Neuronal stem cell (in vitro differentiated cells): ENCODE results near the gene FAM161B.
A peak's percentile ranks its signal among the peaks of the same experiment; 100 is the strongest.

ENCODE experiments used
- DNase-seq: peaks from one replicate; pipeline ENCODE4 v3.0.0-alpha.2; 2013; ENCODE audit warnings: low spot score
- H2AFZ ChIP-seq: one replicate; pipeline ENCODE4 v1.6.1; 2013; ENCODE audit warnings: mild to moderate bottlenecking, low read length, inconsistent platforms
- H2AK5ac ChIP-seq: 2 replicates; pipeline ENCODE4 v1.6.1; 2013; ENCODE audit warnings: low read depth, mild to moderate bottlenecking, inconsistent platforms, low read length, moderate library complexity, mixed read lengths
- H2BK120ac ChIP-seq: 2 replicates; pipeline ENCODE4 v1.6.1; 2013; ENCODE audit warnings: low read depth, mild to moderate bottlenecking, inconsistent platforms, low read length, moderate library complexity, mixed read lengths
- H2BK12ac ChIP-seq: one replicate; pipeline ENCODE4 v1.6.1; 2013; ENCODE audit warnings: low read length, inconsistent platforms
- H2BK15ac ChIP-seq: 2 replicates; pipeline ENCODE4 v1.6.1; 2013; ENCODE audit warnings: mild to moderate bottlenecking, low read length, inconsistent platforms, mixed read lengths
- H2BK5ac ChIP-seq: one replicate; pipeline ENCODE4 v1.6.1; 2013; ENCODE audit warnings: inconsistent platforms, mild to moderate bottlenecking, low read length, moderate library complexity
- H3K14ac ChIP-seq: one replicate; pipeline ENCODE4 v1.6.1; 2013; ENCODE audit warnings: low read length, inconsistent platforms
- H3K18ac ChIP-seq: 2 replicates; pipeline ENCODE4 v1.6.1; 2013; ENCODE audit warnings: low read length, inconsistent platforms
- H3K23ac ChIP-seq: 2 replicates; pipeline ENCODE4 v1.6.1; 2013; ENCODE audit warnings: low read depth, mild to moderate bottlenecking, mixed read lengths, low read length, inconsistent platforms; ENCODE audit not compliant: poor library complexity
- H3K27ac ChIP-seq: replicated peaks from 3 replicates; pipeline ENCODE4 v1.5.1; 2013; ENCODE audit warnings: low read length, inconsistent platforms
- H3K27me3 ChIP-seq, 3 experiments: 2 replicates each; pipeline ENCODE4 v1.6.1; 2013; ENCODE audit warnings: low read length in 3 of 3, mild to moderate bottlenecking in 2 of 3, inconsistent platforms in 1 of 3, low read depth in 1 of 3, mixed read lengths in 1 of 3, moderate library complexity in 1 of 3; ENCODE audit not compliant: control insufficient read depth in 3 of 3, insufficient read depth in 3 of 3
- H3K36me3 ChIP-seq, 2 donors: replicated peaks in 1 of 2; 2 replicates each; pipeline ENCODE4 v1.6.1; 2013; ENCODE audit warnings: low read length in 2 of 2; ENCODE audit not compliant: control insufficient read depth in 2 of 2, insufficient read depth in 2 of 2
- H3K4ac ChIP-seq: 2 replicates; pipeline ENCODE4 v1.6.1; 2013; ENCODE audit warnings: inconsistent platforms, mild to moderate bottlenecking, low read length, moderate library complexity
- H3K4me1 ChIP-seq, 2 donors: 1 replicate in 1 of 2; 2 replicates in 1 of 2; pipeline ENCODE4 v1.6.1; 2013; ENCODE audit warnings: low read length in 2 of 2, low read depth in 1 of 2; ENCODE audit not compliant: control insufficient read depth in 2 of 2, insufficient read depth in 1 of 2
- H3K4me2 ChIP-seq: one replicate; pipeline ENCODE4 v1.6.1; 2013; ENCODE audit warnings: mild to moderate bottlenecking, low read length, inconsistent platforms; ENCODE audit not compliant: insufficient read depth, poor library complexity, severe bottlenecking
- H3K4me3 ChIP-seq, 2 donors: 2 replicates each; pipeline ENCODE4 v1.5.1; 2013; ENCODE audit warnings: low read length in 2 of 2, mild to moderate bottlenecking in 2 of 2, inconsistent platforms in 1 of 2, moderate library complexity in 1 of 2
- H3K79me1 ChIP-seq: one replicate; pipeline ENCODE4 v1.6.1; 2013; ENCODE audit warnings: low read depth, mild to moderate bottlenecking, inconsistent platforms, low read length, moderate library complexity
- H3K9ac ChIP-seq: one replicate; pipeline ENCODE4 v1.6.1; 2013; ENCODE audit warnings: mild to moderate bottlenecking, low read depth, low read length, inconsistent platforms; ENCODE audit not compliant: poor library complexity
- H3K9me3 ChIP-seq, 2 donors: replicated peaks in 1 of 2; 2 replicates each; pipeline versions ENCODE3 to v1.6.1; 2013; ENCODE audit warnings: low read length in 2 of 2, mild to moderate bottlenecking in 2 of 2, inconsistent platforms in 1 of 2, low read depth in 1 of 2, mixed read lengths in 1 of 2, moderate library complexity in 1 of 2; ENCODE audit not compliant: control insufficient read depth in 2 of 2, insufficient read depth in 1 of 2
- H4K8ac ChIP-seq: one replicate; pipeline ENCODE4 v1.6.1; 2013; ENCODE audit warnings: low read depth, mild to moderate bottlenecking, inconsistent platforms, low read length, moderate library complexity
- H4K91ac ChIP-seq: one replicate; pipeline ENCODE4 v1.6.1; 2013; ENCODE audit warnings: low read length, low read depth, mild to moderate bottlenecking, inconsistent platforms; ENCODE audit not compliant: poor library complexity
- WGBS, 2 donors: extraction: QIAGEN DNeasy Blood & Tissue Kit; methylation state at CpG; one replicate each; pipeline ENCODE4 v1.1.7; 2013; ENCODE audit warnings: missing lambda C conversion rate in 2 of 2, mixed read lengths in 1 of 2; ENCODE audit not compliant: insufficient read length in 2 of 2, insufficient replicate concordance in 1 of 2; ENCODE audit errors: extremely low coverage in 2 of 2; 5-methylcytosine and 5-hydroxymethylcytosine counted together

FAM161B gene

DNA sequence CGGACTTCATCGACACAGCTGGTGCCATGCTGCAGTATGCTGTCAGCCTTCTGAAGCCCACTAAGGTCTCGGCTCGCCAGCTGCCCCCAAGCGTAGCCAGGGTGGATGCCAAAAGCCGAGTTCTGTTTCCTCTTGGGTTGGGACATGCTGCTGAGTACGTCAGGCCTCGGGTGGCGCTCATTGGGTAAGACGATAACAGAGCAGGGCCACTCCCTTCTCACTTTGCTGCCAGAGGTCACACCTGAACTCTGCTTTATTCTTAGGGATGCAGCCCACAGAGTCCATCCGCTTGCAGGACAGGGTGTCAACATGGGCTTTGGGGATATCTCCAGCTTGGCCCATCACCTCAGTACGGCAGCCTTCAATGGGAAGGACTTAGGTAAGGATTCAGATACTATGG, 11.3 kb upstream of the FAM161B start:
- no peaks in the 10 kb centered on the region for H3K4me1 ChIP-seq
- no peak for DNase-seq
- H2BK12ac ChIP-seq: no peak overlapping the region
- no peak overlapping the region for H3K23ac ChIP-seq
- H2AFZ ChIP-seq: no peak overlapping the region
- no peak overlapping the region for H4K91ac ChIP-seq
- no peak overlapping the region for H2BK5ac ChIP-seq
- H3K4ac ChIP-seq: no peak overlapping the region
- no peak overlapping the region for H3K18ac ChIP-seq
- no peak overlapping the region for H3K4me2 ChIP-seq
- H2BK120ac ChIP-seq: no peak overlapping the region
- peak overlapping the region in 1 of 2 donors; percentile 24 for H3K4me3 ChIP-seq
- H2BK15ac ChIP-seq: peak overlapping the region; percentile 23
- H3K79me1 ChIP-seq: no peaks in the 10 kb centered on the region
- no peak overlapping the region for H4K8ac ChIP-seq
- H3K27ac ChIP-seq: no peak overlapping the region
- peaks cover 25 to 90% of the 10 kb centered on the region in 2 donors for H3K36me3 ChIP-seq
- no peaks in the 10 kb centered on the region for H3K27me3 ChIP-seq
- no peak overlapping the region for H3K9ac ChIP-seq
- H3K9me3 ChIP-seq: no peaks in the 10 kb centered on the region
- WGBS, 2 donors: no CpG with 5 or more reads among the region's 12 CpGs
- no peak overlapping the region for H3K14ac ChIP-seq
- H2AK5ac ChIP-seq: no peak overlapping the region

DNA sequence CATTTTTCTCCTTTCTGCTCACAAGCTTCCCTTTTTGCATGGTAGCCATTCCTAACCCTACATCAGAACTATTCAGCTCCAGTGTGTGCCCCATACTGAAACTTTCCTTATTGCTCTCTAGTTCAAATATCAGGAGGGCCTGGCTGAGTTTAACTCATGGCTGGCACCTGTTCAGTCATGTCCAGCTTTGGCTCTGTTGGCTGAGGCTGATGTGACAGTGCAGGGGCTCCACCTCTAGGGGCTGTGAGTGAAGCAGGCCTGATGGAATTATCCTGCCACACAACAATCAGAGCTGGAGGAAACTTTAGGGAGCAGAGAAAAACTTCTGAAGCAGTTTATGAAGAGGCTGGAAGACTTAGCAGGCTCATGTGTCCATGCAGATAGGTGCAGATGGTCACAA, 8.7 kb upstream of the FAM161B start:
- Histone ChIP-seq H2AFZ (no peak overlapping the region), H3K79me1 (no peaks in the 10 kb centered on the region), H3K4ac (no peak overlapping the region), H3K18ac (no peak overlapping the region), H3K4me2 (no peak overlapping the region), H3K4me3 (no peak overlapping the region), H3K23ac (no peak overlapping the region), H4K91ac (no peak overlapping the region), H2BK5ac (no peak overlapping the region), H3K27ac (no peak overlapping the region), H3K14ac (no peak overlapping the region), H2AK5ac (no peak overlapping the region), H3K9me3 (no peaks in the 10 kb centered on the region), H3K9ac (no peak overlapping the region), H2BK120ac (no peak overlapping the region), H3K36me3 (peaks cover 25 to 88% of the 10 kb centered on the region in 2 donors), H4K8ac (no peak overlapping the region), H2BK12ac (no peak overlapping the region), H3K27me3 (no peaks in the 10 kb centered on the region), H2BK15ac (no peak overlapping the region), H3K4me1 (no peaks in the 10 kb centered on the region)
- DNase-seq: no peak

DNA sequence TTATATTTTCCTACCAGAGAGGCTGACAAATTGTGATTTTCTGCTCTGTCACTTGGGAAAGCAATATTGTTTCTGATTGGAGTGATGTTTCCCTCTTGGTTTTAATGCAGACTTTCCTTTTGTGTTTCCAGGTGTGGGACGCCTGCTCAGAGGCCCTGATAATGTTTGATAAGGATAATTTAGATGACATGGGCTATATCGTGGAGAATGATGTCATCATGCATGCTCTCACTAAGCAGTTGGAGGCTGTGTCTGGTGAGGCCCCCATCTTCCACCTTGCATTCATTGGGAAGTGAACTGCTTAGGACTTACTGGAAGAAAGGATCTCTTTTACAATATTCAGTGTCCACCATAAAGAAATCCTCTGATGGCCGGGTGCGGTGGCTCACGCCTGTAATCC, 5.8 kb upstream of the FAM161B start:
- Histone ChIP-seq H3K4me2 (no peak overlapping the region), H2BK5ac (no peak overlapping the region), H4K91ac (no peak overlapping the region), H3K4ac (no peak overlapping the region), H2AK5ac (no peak overlapping the region), H3K14ac (no peak overlapping the region), H3K4me1 (no peaks in the 10 kb centered on the region), H4K8ac (no peak overlapping the region), H2BK120ac (no peak overlapping the region), H3K23ac (no peak overlapping the region), H2BK15ac (no peak overlapping the region), H3K18ac (no peak overlapping the region), H3K27ac (no peak overlapping the region), H3K36me3 (peaks cover 17 to 66% of the 10 kb centered on the region in 2 donors), H3K4me3 (no peak overlapping the region), H3K9me3 (no peaks in the 10 kb centered on the region), H3K79me1 (no peaks in the 10 kb centered on the region), H3K9ac (no peak overlapping the region), H3K27me3 (no peaks in the 10 kb centered on the region), H2BK12ac (no peak overlapping the region), H2AFZ (no peak overlapping the region)
- no peak for DNase-seq
- no CpG with 5 or more reads among the region's 5 CpGs for WGBS, 2 donors

DNA sequence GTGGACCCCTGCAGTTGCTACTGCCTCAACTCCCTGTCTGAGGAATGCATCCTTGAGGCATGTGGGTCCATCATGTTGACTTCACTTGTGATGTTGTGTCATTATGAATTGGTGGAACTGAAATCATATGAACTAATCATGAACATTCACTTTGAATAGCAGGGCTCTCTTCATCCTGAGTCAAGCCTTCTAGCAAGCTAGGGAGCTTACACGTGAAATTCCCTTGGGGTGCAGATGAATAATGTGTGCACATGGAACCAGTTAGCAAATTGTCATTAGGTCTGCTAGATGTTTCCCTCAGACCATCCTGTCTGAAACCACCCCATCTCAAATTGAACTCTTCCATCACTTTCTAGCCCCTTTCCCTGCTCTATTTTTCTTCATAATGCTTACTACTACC, 3.8 kb upstream of the FAM161B start:
- Histone ChIP-seq H2BK5ac (no peak overlapping the region), H3K23ac (no peak overlapping the region), H3K4me1 (no peaks in the 10 kb centered on the region), H3K27ac (no peak overlapping the region), H4K91ac (no peak overlapping the region), H2BK15ac (no peak overlapping the region), H3K36me3 (peaks cover 8 to 47% of the 10 kb centered on the region in 2 donors), H2AFZ (no peak overlapping the region), H3K9ac (no peak overlapping the region), H3K4me3 (no peak overlapping the region), H2BK12ac (no peak overlapping the region), H2BK120ac (no peak overlapping the region), H2AK5ac (no peak overlapping the region), H3K9me3 (no peaks in the 10 kb centered on the region), H4K8ac (no peak overlapping the region), H3K18ac (no peak overlapping the region), H3K14ac (no peak overlapping the region), H3K79me1 (no peaks in the 10 kb centered on the region), H3K4ac (no peak overlapping the region), H3K27me3 (no peaks in the 10 kb centered on the region), H3K4me2 (no peak overlapping the region)
- DNase-seq: no peak
- WGBS, 2 donors: no CpG with 5 or more reads among the region's 1 CpG
